Subcutaneous abdominal adipose tissue (tissue), 5 donors: Measurements from ENCODE around the gene LRRC4C.

Experiments used
- H3K27ac ChIP-seq: one replicate; pipeline ENCODE4 v1.7.0; 2013; ENCODE audit warnings: low read depth, mild to moderate bottlenecking, inconsistent platforms, low read length, moderate library complexity
- H3K27me3 ChIP-seq, 5 donors: one replicate each; pipeline ENCODE4 v1.7.0; 2013; ENCODE audit warnings: low read length in 5 of 5, inconsistent platforms in 1 of 5; ENCODE audit not compliant: control insufficient read depth in 5 of 5, insufficient read depth in 4 of 5
- H3K36me3 ChIP-seq, 5 donors: one replicate each; pipeline ENCODE4 v1.7.0; 2013; ENCODE audit warnings: low read length in 5 of 5; ENCODE audit not compliant: control insufficient read depth in 5 of 5, insufficient read depth in 5 of 5
- H3K4me1 ChIP-seq, 5 donors: one replicate each; pipeline ENCODE4 v1.7.0; 2013; ENCODE audit warnings: low read length in 5 of 5, mild to moderate bottlenecking in 3 of 5, moderate library complexity in 1 of 5; ENCODE audit not compliant: control insufficient read depth in 5 of 5, insufficient read depth in 5 of 5
- H3K4me3 ChIP-seq, 5 donors: one replicate each; pipeline ENCODE4 v1.7.0; 2013; ENCODE audit warnings: low read length in 5 of 5, low read depth in 1 of 5
- H3K9ac ChIP-seq, 5 donors: one replicate each; pipeline ENCODE4 v1.7.0; 2013; ENCODE audit warnings: low read length in 5 of 5, mild to moderate bottlenecking in 4 of 5, moderate library complexity in 3 of 5
- H3K9me3 ChIP-seq, 5 donors: one replicate each; pipeline ENCODE4 v1.7.0; 2013; ENCODE audit warnings: low read length in 5 of 5; ENCODE audit not compliant: control insufficient read depth in 5 of 5
- donor health status: healthy.
- donor health status: healthy.
- donor health status: healthy.
- donor health status: healthy.
- donor health status: healthy.

The LRRC4C gene

DNA sequence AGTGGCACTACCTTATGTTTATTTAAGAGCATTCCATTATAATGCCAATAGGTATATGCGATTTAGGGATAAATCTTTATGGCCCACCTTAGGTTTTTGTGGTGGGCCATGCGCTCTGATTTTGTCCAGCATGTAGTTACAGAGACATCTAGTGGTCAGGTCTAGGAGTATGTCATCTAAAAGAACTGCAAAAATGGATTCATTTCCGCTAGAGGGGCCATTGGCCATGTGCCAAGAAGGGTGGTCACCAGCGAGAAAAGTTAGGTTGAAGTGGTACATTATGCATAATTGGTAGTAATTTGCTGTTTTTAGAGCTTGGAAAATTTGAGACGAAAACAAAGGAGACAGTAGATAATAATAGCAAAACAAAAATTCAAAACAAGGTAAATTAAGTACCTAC lies 27.7 kb downstream of the LRRC4C start:
- Histone ChIP-seq H3K9ac (no peak overlapping the region), H3K9me3 (no peaks in the 10 kb centered on the region), H3K27ac (no peak overlapping the region), H3K27me3 (no peaks in the 10 kb centered on the region), H3K4me1 (no peaks in the 10 kb centered on the region), H3K4me3 (no peak overlapping the region), H3K36me3 (no peaks in the 10 kb centered on the region)

DNA sequence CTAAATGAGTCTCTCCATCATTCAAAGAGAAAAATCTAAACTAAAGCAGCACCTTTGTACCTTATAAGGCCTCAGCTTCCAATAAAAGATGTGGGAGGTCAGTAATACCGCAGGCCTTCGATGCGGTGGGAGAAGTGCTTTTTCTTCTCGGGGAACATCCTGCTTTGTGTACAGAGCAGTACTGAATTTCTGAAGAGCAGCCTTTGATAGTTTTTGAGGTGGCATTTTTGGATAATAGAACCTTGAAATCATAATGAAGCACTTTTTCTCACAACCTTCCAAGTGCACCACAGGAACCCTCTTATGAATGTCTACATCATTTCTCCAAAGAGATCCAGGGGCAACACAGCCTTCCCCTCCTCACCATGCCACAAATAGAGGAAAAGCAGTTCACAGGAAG lies 39.6 kb downstream of the LRRC4C start:
- Histone ChIP-seq H3K36me3 (no peaks in the 10 kb centered on the region), H3K9ac (no peak overlapping the region), H3K4me3 (no peak overlapping the region), H3K9me3 (no peaks in the 10 kb centered on the region), H3K27me3 (no peaks in the 10 kb centered on the region), H3K27ac (no peak overlapping the region), H3K4me1 (no peaks in the 10 kb centered on the region)

DNA sequence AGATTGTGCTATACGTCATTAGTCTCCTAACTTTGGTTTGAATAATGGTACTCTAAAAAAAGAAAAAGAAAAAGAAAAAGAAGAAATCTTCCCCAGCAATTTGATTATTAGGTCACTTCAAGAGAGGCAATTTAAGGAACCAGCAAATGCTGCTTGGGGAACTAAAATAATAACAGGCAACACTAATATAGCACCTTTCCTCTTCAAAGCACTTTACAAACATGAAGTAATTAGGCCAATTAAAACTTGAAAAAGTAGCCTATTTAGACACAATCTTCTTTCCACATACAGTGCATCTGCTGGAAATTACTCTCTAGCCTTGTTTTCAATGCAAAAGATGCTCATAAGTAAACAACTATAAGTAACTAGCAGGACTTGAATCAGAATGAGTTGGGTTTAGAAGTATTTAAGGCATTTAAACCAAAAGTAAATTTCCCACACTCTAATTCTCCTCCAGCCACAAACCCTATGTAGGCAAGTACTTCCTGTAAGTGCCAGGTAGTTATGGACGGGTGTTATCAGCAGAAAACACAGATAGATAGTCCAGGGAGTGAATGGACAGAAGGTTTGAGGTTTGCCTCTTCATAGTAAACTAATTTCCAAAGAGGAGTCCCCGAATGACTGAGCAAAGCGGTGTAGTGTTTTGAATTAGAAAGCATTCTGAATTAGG lies 44.5 kb downstream of the LRRC4C start:
- no peak overlapping the region for H3K27ac ChIP-seq
- no peaks in the 10 kb centered on the region for H3K4me1 ChIP-seq
- no peaks in the 10 kb centered on the region for H3K36me3 ChIP-seq
- no peak overlapping the region for H3K4me3 ChIP-seq
- no peaks in the 10 kb centered on the region for H3K9me3 ChIP-seq
- no peak overlapping the region for H3K9ac ChIP-seq
- H3K27me3 ChIP-seq: no peaks in the 10 kb centered on the region

DNA sequence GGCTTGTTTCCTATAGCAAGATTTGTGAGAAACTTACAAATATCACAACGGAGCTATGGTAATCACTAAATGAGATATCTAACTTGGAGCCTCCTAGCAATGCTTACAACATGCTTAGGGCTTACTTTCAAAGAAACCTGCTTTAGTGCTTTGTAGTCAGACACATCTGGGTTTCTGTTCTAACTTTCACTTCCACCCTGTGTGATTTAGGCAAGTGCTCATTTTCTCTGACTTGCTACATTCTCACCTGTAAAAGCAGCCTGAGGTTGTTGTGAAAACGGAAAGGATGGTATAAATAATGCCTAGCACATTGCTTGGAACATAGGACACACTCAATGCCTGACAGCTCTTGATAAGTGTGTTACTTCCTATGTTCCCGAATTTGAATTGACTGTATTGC lies 45.6 kb downstream of the LRRC4C start:
- Histone ChIP-seq H3K9ac (no peak overlapping the region), H3K27me3 (no peaks in the 10 kb centered on the region), H3K4me1 (no peaks in the 10 kb centered on the region), H3K36me3 (no peaks in the 10 kb centered on the region), H3K27ac (no peak overlapping the region), H3K4me3 (no peak overlapping the region), H3K9me3 (no peaks in the 10 kb centered on the region)

DNA sequence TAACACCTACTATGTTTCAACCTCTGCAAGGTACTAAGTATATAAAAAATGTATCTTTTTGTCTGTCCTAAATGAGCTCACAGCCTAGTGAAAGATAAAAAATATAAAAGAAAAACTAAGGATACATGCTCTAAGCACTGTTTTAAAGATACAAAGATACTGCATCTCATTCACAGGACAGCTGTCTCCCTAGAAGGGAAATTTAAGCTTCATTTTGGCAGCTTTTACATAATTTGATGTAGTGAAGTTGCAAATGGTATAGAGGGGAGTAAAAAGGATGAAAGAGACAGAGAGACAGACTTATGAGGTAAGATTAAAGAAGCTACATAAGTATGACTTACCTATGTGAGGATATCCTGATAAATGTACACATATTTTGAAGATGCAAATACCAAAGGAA lies 53.6 kb downstream of the LRRC4C start:
- H3K4me3 ChIP-seq: no peak overlapping the region
- H3K4me1 ChIP-seq: no peaks in the 10 kb centered on the region
- H3K9ac ChIP-seq: no peak overlapping the region
- H3K27me3 ChIP-seq: no peaks in the 10 kb centered on the region
- H3K27ac ChIP-seq: no peak overlapping the region
- no peaks in the 10 kb centered on the region for H3K36me3 ChIP-seq
- no peaks in the 10 kb centered on the region for H3K9me3 ChIP-seq

DNA sequence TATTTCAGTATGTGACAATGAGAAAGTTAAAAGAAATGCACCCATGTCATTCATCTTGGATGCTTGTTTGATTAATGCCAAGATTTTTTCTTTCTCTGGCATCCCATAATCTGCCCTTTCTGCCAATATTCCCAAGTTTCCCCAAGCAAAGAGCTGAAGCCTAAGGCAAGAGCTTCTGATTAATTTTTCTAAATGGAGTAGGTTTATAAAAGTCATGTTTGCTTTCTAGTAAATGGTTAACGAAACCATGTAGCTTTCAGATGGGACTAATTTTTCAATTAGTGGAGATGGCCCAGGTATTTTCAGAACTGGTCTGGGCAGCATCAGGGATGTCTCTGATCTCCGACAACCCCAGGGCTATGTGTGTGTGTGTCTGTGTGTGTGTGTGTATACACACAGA lies 55.3 kb downstream of the LRRC4C start:
- no peaks in the 10 kb centered on the region for H3K27me3 ChIP-seq
- no peak overlapping the region for H3K27ac ChIP-seq
- no peaks in the 10 kb centered on the region for H3K36me3 ChIP-seq
- H3K4me1 ChIP-seq: no peaks in the 10 kb centered on the region
- H3K9ac ChIP-seq: no peak overlapping the region
- no peaks in the 10 kb centered on the region for H3K9me3 ChIP-seq
- no peak overlapping the region for H3K4me3 ChIP-seq

DNA sequence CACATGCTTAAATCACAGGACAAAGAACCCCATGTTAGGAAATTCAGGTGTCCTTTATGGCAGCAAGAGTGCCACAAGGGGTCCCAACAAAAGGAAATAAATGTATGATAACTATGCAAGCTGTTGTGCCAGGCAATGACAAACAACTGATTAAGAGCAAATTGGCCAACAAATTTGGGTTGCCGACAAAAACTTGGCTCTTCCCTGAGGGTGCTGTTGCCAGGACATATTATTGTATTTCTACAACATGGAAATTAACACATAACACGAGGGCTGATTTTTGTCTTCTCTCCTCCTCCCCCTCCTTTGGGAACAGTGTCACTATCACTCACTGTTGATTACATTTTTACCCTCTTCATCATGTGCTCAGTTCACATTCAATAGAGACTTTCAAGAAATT lies 56.0 kb downstream of the LRRC4C start:
- Histone ChIP-seq H3K9me3 (no peaks in the 10 kb centered on the region), H3K4me1 (no peaks in the 10 kb centered on the region), H3K36me3 (no peaks in the 10 kb centered on the region), H3K9ac (no peak overlapping the region), H3K4me3 (no peak overlapping the region), H3K27ac (no peak overlapping the region), H3K27me3 (no peaks in the 10 kb centered on the region)

DNA sequence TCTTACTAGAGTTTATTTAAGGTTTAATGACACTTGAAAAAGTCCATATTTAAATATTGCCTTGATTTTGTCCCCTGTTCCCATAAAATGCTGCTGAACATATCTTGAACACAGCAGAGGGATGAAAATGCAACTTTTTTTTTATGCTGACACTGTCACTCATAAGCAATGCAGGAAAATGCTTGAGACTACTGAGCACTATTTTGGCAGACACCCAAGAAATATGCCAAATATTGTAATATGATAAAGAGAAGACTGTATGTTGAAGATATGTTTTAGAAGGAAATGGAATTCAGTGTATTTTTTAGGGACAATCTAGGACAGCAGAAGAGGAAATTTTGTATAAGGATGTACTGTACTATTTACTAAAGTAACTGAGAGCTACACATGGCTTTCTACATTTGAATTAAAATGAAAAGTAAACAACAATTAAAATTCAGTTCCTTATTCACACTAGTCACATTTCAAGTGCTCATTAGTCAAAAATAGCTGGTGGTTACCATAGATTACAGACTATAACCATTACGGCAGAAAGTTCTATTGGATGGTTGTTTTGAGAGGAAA lies 58.6 kb downstream of the LRRC4C start:
- H3K27me3 ChIP-seq: no peaks in the 10 kb centered on the region
- H3K27ac ChIP-seq: no peak overlapping the region
- no peaks in the 10 kb centered on the region for H3K36me3 ChIP-seq
- H3K4me1 ChIP-seq: no peaks in the 10 kb centered on the region
- no peak overlapping the region for H3K4me3 ChIP-seq
- H3K9ac ChIP-seq: no peak overlapping the region
- H3K9me3 ChIP-seq: no peaks in the 10 kb centered on the region

DNA sequence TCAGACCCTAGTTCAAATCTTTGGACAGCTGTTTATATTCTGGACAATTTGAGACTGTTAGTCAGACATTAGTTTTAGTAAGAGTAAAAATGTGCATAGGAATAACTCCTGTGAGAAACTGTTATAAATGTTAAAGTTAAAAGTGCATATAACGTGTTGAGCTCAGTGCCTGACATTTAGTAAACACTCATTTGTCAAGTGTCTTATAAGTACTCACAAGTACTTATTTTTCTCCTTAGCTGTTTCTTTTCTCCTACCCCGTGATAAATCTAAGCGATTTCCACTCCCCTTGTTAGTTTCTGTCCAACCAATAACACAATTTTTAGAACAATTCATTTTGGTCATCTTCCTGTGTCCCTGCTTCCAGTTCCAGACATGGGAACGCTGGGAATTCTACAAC lies 59.3 kb downstream of the LRRC4C start:
- no peaks in the 10 kb centered on the region for H3K36me3 ChIP-seq
- peaks cover 0 to 2% (median 0%) of the 10 kb centered on the region in 5 donors for H3K4me1 ChIP-seq
- H3K27ac ChIP-seq: no peak overlapping the region
- H3K9me3 ChIP-seq: no peaks in the 10 kb centered on the region
- no peak overlapping the region for H3K9ac ChIP-seq
- H3K4me3 ChIP-seq: no peak overlapping the region
- H3K27me3 ChIP-seq: no peaks in the 10 kb centered on the region

DNA sequence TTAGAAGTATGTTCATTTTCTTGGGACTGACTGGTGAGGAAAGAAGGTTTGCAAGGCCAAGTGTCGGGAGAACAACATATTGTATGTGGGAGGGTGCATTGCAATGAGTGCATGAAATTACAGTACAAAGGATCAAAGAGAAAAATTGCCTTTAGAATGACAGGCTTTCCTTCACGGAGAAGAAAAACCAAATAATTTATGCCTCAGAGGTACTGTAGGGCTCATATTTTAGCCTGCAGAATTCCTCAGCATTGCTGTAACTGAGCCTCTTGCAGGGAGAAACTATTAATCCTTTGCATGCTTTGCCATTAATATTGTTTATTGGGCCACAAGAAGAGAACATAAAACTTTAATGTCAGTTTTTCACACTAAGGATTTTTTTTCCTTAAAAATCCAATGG lies 60.1 kb downstream of the LRRC4C start:
- no peaks in the 10 kb centered on the region for H3K9me3 ChIP-seq
- no peaks in the 10 kb centered on the region for H3K27me3 ChIP-seq
- H3K4me3 ChIP-seq: no peak overlapping the region
- no peaks in the 10 kb centered on the region for H3K36me3 ChIP-seq
- H3K4me1 ChIP-seq: peaks cover 0 to 4% (median 0%) of the 10 kb centered on the region in 5 donors
- H3K9ac ChIP-seq: no peak overlapping the region
- no peak overlapping the region for H3K27ac ChIP-seq
